Body of pancreas (tissue), 4 donors: Measurements from ENCODE around the gene AGAP1.

Source experiments
- POLR2A ChIP-seq, 3 donors: fragments of 450-650 bp; IDR thresholded peaks; one replicate each; pipeline ENCODE4 v1.6.1; 2016; ENCODE audit warnings: antibody characterized with exemption in 3 of 3, mild to moderate bottlenecking in 2 of 3
- TF ChIP-seq, protein P1 (sequence below), 7 experiments: fragments of 450-650 bp in 4 of 7; fragments of 200-600 bp in 3 of 7; sonication (generic) in 3 of 7; IDR thresholded peaks; one replicate each; pipeline ENCODE4 v1.5.1; 2016 to 2019; ENCODE audit warnings: antibody characterized with exemption in 7 of 7

DNA sequence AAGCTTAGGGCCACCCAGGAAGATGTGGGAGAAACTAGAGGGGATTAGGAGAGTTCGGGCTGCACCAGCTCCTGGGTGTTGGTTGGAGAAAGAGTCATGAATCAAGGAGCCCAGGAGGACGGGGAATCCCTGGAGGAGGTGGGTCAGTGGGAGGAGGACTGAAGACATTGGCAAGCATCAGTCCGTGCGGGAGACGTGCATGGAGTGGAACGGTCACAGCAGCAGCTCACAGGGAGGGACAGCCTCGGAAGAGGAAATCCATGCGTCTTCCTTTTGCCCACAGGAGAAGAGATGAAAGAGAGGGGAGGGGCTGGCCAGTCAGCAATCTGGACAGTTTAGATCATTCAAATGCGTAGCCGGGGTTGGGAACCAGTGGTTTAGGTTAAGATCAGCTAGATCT is 495.7 kb downstream of the AGAP1 start:
- TF ChIP-seq, protein P1, sequence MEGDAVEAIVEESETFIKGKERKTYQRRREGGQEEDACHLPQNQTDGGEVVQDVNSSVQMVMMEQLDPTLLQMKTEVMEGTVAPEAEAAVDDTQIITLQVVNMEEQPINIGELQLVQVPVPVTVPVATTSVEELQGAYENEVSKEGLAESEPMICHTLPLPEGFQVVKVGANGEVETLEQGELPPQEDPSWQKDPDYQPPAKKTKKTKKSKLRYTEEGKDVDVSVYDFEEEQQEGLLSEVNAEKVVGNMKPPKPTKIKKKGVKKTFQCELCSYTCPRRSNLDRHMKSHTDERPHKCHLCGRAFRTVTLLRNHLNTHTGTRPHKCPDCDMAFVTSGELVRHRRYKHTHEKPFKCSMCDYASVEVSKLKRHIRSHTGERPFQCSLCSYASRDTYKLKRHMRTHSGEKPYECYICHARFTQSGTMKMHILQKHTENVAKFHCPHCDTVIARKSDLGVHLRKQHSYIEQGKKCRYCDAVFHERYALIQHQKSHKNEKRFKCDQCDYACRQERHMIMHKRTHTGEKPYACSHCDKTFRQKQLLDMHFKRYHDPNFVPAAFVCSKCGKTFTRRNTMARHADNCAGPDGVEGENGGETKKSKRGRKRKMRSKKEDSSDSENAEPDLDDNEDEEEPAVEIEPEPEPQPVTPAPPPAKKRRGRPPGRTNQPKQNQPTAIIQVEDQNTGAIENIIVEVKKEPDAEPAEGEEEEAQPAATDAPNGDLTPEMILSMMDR (IDR thresholded peaks at IDR 0.05), result no peak
- TF ChIP-seq POLR2A (IDR thresholded peaks at IDR 0.05), result no peak
